Measurements from ENCODE around the gene RNF169. TPM values are rescaled to one million over a fixed set of nuclear protein-coding genes. Genes with fewer than 3 reads are reported as not detected.

The RNF169 gene
- total and polyA plus RNA-seq, 9 of the 15 experiments (the other 6 are each of a cell fraction or from before 2014, with no cell fraction given), result 0.68 to 18.1 (median 10.1) TPM

- TF ChIP-seq KAT7 (CRISPR knock-in tag; IDR thresholded peaks at IDR 0.05; ENCODE audit: borderline replicate concordance) (no peak), ZNF217 (CRISPR knock-in tag; IDR thresholded peaks at IDR 0.05) (no peak), NRF1 (conservative IDR thresholded peaks at IDR 0.05 in 1 of 2, IDR thresholded peaks at IDR 0.05 in 1 of 2) (no peak; a peak in 2 of 4 replicates), TEAD1 (CRISPR knock-in tag; IDR thresholded peaks at IDR 0.05) (peak in 1 of 2 experiments; percentile 34; a peak in 1 of 4 replicates), RFX5 (IDR thresholded peaks at IDR 0.05; ENCODE audit: low read depth, low read length) (no peak), NFRKB (IDR thresholded peaks at IDR 0.05; ENCODE audit: low read depth) (no peak), SP1 (CRISPR knock-in tag; IDR thresholded peaks at IDR 0.05) (no peak), TGIF2 (CRISPR knock-in tag; IDR thresholded peaks at IDR 0.05) (no peak), LCOR (CRISPR knock-in tag; IDR thresholded peaks at IDR 0.05) (no peak), POU5F1 (IDR thresholded peaks at IDR 0.05; ENCODE audit: borderline replicate concordance, low read depth, low read length, partially characterized antibody) (no peak), ETV5 (CRISPR knock-in tag; IDR thresholded peaks at IDR 0.05; ENCODE audit: low read depth) (0 out of 2 replicates have a peak, but pooled peaks have one; percentile 22), RBM39 (optimal IDR thresholded peaks at IDR 0.05; ENCODE audit: low read depth, low read length) (peak; percentile 31), ZNF121 (CRISPR knock-in tag; conservative IDR thresholded peaks at IDR 0.05) (no peak), ADNP (tag; IDR thresholded peaks at IDR 0.05) (no peak), CCNT2 (IDR thresholded peaks at IDR 0.05; ENCODE audit: borderline replicate concordance, extremely low read depth, insufficient read length, low read depth, low read length) (no peak), ZFP91 (CRISPR knock-in tag; IDR thresholded peaks at IDR 0.05) (no peak)
- TF ChIP-seq, protein P1, sequence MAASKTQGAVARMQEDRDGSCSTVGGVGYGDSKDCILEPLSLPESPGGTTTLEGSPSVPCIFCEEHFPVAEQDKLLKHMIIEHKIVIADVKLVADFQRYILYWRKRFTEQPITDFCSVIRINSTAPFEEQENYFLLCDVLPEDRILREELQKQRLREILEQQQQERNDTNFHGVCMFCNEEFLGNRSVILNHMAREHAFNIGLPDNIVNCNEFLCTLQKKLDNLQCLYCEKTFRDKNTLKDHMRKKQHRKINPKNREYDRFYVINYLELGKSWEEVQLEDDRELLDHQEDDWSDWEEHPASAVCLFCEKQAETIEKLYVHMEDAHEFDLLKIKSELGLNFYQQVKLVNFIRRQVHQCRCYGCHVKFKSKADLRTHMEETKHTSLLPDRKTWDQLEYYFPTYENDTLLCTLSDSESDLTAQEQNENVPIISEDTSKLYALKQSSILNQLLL (CRISPR knock-in tag; IDR thresholded peaks at IDR 0.05; ENCODE audit: borderline replicate concordance), result no peak
- TF ChIP-seq, protein P2, sequence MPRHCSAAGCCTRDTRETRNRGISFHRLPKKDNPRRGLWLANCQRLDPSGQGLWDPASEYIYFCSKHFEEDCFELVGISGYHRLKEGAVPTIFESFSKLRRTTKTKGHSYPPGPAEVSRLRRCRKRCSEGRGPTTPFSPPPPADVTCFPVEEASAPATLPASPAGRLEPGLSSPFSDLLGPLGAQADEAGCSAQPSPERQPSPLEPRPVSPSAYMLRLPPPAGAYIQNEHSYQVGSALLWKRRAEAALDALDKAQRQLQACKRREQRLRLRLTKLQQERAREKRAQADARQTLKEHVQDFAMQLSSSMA (CRISPR knock-in tag; IDR thresholded peaks at IDR 0.05), result no peak
- TF ChIP-seq, protein P3, sequence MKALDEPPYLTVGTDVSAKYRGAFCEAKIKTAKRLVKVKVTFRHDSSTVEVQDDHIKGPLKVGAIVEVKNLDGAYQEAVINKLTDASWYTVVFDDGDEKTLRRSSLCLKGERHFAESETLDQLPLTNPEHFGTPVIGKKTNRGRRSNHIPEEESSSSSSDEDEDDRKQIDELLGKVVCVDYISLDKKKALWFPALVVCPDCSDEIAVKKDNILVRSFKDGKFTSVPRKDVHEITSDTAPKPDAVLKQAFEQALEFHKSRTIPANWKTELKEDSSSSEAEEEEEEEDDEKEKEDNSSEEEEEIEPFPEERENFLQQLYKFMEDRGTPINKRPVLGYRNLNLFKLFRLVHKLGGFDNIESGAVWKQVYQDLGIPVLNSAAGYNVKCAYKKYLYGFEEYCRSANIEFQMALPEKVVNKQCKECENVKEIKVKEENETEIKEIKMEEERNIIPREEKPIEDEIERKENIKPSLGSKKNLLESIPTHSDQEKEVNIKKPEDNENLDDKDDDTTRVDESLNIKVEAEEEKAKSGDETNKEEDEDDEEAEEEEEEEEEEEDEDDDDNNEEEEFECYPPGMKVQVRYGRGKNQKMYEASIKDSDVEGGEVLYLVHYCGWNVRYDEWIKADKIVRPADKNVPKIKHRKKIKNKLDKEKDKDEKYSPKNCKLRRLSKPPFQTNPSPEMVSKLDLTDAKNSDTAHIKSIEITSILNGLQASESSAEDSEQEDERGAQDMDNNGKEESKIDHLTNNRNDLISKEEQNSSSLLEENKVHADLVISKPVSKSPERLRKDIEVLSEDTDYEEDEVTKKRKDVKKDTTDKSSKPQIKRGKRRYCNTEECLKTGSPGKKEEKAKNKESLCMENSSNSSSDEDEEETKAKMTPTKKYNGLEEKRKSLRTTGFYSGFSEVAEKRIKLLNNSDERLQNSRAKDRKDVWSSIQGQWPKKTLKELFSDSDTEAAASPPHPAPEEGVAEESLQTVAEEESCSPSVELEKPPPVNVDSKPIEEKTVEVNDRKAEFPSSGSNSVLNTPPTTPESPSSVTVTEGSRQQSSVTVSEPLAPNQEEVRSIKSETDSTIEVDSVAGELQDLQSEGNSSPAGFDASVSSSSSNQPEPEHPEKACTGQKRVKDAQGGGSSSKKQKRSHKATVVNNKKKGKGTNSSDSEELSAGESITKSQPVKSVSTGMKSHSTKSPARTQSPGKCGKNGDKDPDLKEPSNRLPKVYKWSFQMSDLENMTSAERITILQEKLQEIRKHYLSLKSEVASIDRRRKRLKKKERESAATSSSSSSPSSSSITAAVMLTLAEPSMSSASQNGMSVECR (CRISPR knock-in tag; IDR thresholded peaks at IDR 0.05), result peak; percentile 60; the same call in 1 of the 2 replicates
Measured at GRCh38 chr11:74749127-74749964, 697 bp downstream of the RNF169 start (continued).

Measured in K562 (cell line).